ENCODE results near the gene FSTL4.

The FSTL4 gene

GRCh38 chr5:133520991-133521706, 91.2 kb downstream of the FSTL4 start:
- no peaks in the 10 kb centered on the region for H3K9me3 ChIP-seq (ENCODE audit: control insufficient read depth in 2 of 2, low read length in 2 of 2)
- H3K9ac ChIP-seq (ENCODE audit: low read length in 2 of 2), result no peak overlapping the region
- no peaks in the 10 kb centered on the region for H3K4me1 ChIP-seq (ENCODE audit: control insufficient read depth, insufficient read depth, low read length)
- no peak overlapping the region for H3K4me3 ChIP-seq (ENCODE audit: low read length in 2 of 2)
- H3K27me3 ChIP-seq (ENCODE audit: control insufficient read depth in 1 of 2, insufficient read depth in 2 of 2, low read length in 2 of 2), result peaks cover 0 to 3% of the 10 kb centered on the region in 2 donors
- H3K27ac ChIP-seq (ENCODE audit: low read length), result no peak overlapping the region
- no peaks in the 10 kb centered on the region for H3K36me3 ChIP-seq (ENCODE audit: control insufficient read depth in 2 of 2, insufficient read depth in 2 of 2, low read length in 2 of 2)

GRCh38 chr5:133520062-133520461, 92.3 kb downstream of the FSTL4 start:
- Histone ChIP-seq H3K27me3 (ENCODE audit: control insufficient read depth in 1 of 2, insufficient read depth in 2 of 2, low read length in 2 of 2) (peaks cover 0 to 3% of the 10 kb centered on the region in 2 donors), H3K36me3 (ENCODE audit: control insufficient read depth in 2 of 2, insufficient read depth in 2 of 2, low read length in 2 of 2) (no peaks in the 10 kb centered on the region), H3K9ac (ENCODE audit: low read length in 2 of 2) (no peak overlapping the region), H3K9me3 (ENCODE audit: control insufficient read depth in 2 of 2, low read length in 2 of 2) (no peaks in the 10 kb centered on the region), H3K27ac (ENCODE audit: low read length) (no peak overlapping the region), H3K4me3 (ENCODE audit: low read length in 2 of 2) (no peak overlapping the region), H3K4me1 (ENCODE audit: control insufficient read depth, insufficient read depth, low read length) (no peaks in the 10 kb centered on the region)

GRCh38 chr5:133519191-133519590, 93.2 kb downstream of the FSTL4 start:
- H3K36me3 ChIP-seq (ENCODE audit: control insufficient read depth in 2 of 2, insufficient read depth in 2 of 2, low read length in 2 of 2), result no peaks in the 10 kb centered on the region
- no peaks in the 10 kb centered on the region for H3K9me3 ChIP-seq (ENCODE audit: control insufficient read depth in 2 of 2, low read length in 2 of 2)
- H3K4me3 ChIP-seq (ENCODE audit: low read length in 2 of 2), result no peak overlapping the region

GRCh38 chr5:133514456-133514855, 97.9 kb downstream of the FSTL4 start:
- H3K9ac ChIP-seq (ENCODE audit: low read length in 2 of 2), result no peak overlapping the region
- no peaks in the 10 kb centered on the region for H3K9me3 ChIP-seq (ENCODE audit: control insufficient read depth in 2 of 2, low read length in 2 of 2)
- H3K36me3 ChIP-seq (ENCODE audit: control insufficient read depth in 2 of 2, insufficient read depth in 2 of 2, low read length in 2 of 2), result no peaks in the 10 kb centered on the region
- no peak overlapping the region for H3K4me3 ChIP-seq (ENCODE audit: low read length in 2 of 2)
- H3K4me1 ChIP-seq (ENCODE audit: control insufficient read depth, insufficient read depth, low read length), result no peaks in the 10 kb centered on the region
- H3K27ac ChIP-seq (ENCODE audit: low read length), result no peak overlapping the region
- H3K27me3 ChIP-seq (ENCODE audit: control insufficient read depth in 1 of 2, insufficient read depth in 2 of 2, low read length in 2 of 2), result peaks cover 0 to 4% of the 10 kb centered on the region in 2 donors

More at GRCh38 chr5:133519191-133519590, 93.2 kb downstream of the FSTL4 start:
- H3K27me3 ChIP-seq (ENCODE audit: control insufficient read depth in 1 of 2, insufficient read depth in 2 of 2, low read length in 2 of 2), result peaks cover 0 to 3% of the 10 kb centered on the region in 2 donors
- no peak overlapping the region for H3K9ac ChIP-seq (ENCODE audit: low read length in 2 of 2)
- H3K27ac ChIP-seq (ENCODE audit: low read length), result no peak overlapping the region
- H3K4me1 ChIP-seq (ENCODE audit: control insufficient read depth, insufficient read depth, low read length), result no peaks in the 10 kb centered on the region

GRCh38 chr5:133512896-133513295, 99.4 kb downstream of the FSTL4 start:
- no peak overlapping the region for H3K4me3 ChIP-seq (ENCODE audit: low read length in 2 of 2)
- no peaks in the 10 kb centered on the region for H3K36me3 ChIP-seq (ENCODE audit: control insufficient read depth in 2 of 2, insufficient read depth in 2 of 2, low read length in 2 of 2)
- H3K4me1 ChIP-seq (ENCODE audit: control insufficient read depth, insufficient read depth, low read length), result no peaks in the 10 kb centered on the region
- no peak overlapping the region for H3K9ac ChIP-seq (ENCODE audit: low read length in 2 of 2)
- H3K9me3 ChIP-seq (ENCODE audit: control insufficient read depth in 2 of 2, low read length in 2 of 2), result no peaks in the 10 kb centered on the region
- H3K27ac ChIP-seq (ENCODE audit: low read length), result no peak overlapping the region
- H3K27me3 ChIP-seq (ENCODE audit: control insufficient read depth in 1 of 2, insufficient read depth in 2 of 2, low read length in 2 of 2), result peaks cover 0 to 4% of the 10 kb centered on the region in 2 donors

- Histone ChIP-seq H3K9me3 (ENCODE audit: control insufficient read depth in 2 of 2, low read length in 2 of 2) (no peaks in the 10 kb centered on the region), H3K4me3 (ENCODE audit: low read length in 2 of 2) (no peak overlapping the region), H3K36me3 (ENCODE audit: control insufficient read depth in 2 of 2, insufficient read depth in 2 of 2, low read length in 2 of 2) (no peaks in the 10 kb centered on the region), H3K27ac (ENCODE audit: low read length) (no peak overlapping the region), H3K27me3 (ENCODE audit: control insufficient read depth in 1 of 2, insufficient read depth in 2 of 2, low read length in 2 of 2) (peaks cover 0 to 4% of the 10 kb centered on the region in 2 donors), H3K4me1 (ENCODE audit: control insufficient read depth, insufficient read depth, low read length) (no peaks in the 10 kb centered on the region), H3K9ac (ENCODE audit: low read length in 2 of 2) (no peak overlapping the region)
Observed at GRCh38 chr5:133511653-133512235, 100.6 kb downstream of the FSTL4 start.

- Histone ChIP-seq H3K9me3 (ENCODE audit: control insufficient read depth in 2 of 2, low read length in 2 of 2) (no peaks in the 10 kb centered on the region), H3K36me3 (ENCODE audit: control insufficient read depth in 2 of 2, insufficient read depth in 2 of 2, low read length in 2 of 2) (no peaks in the 10 kb centered on the region), H3K4me1 (ENCODE audit: control insufficient read depth, insufficient read depth, low read length) (no peaks in the 10 kb centered on the region), H3K9ac (ENCODE audit: low read length in 2 of 2) (no peak overlapping the region), H3K27ac (ENCODE audit: low read length) (no peak overlapping the region), H3K4me3 (ENCODE audit: low read length in 2 of 2) (no peak overlapping the region), H3K27me3 (ENCODE audit: control insufficient read depth in 1 of 2, insufficient read depth in 2 of 2, low read length in 2 of 2) (peaks cover 0 to 4% of the 10 kb centered on the region in 2 donors)
Observed at GRCh38 chr5:133510634-133511262, 101.6 kb downstream of the FSTL4 start.

GRCh38 chr5:133509742-133510079, 102.6 kb downstream of the FSTL4 start:
- H3K36me3 ChIP-seq (ENCODE audit: control insufficient read depth in 2 of 2, insufficient read depth in 2 of 2, low read length in 2 of 2), result no peaks in the 10 kb centered on the region
- H3K9ac ChIP-seq (ENCODE audit: low read length in 2 of 2), result no peak overlapping the region
- no peaks in the 10 kb centered on the region for H3K4me1 ChIP-seq (ENCODE audit: control insufficient read depth, insufficient read depth, low read length)
- H3K9me3 ChIP-seq (ENCODE audit: control insufficient read depth in 2 of 2, low read length in 2 of 2), result no peaks in the 10 kb centered on the region
- peaks cover 0 to 4% of the 10 kb centered on the region in 2 donors for H3K27me3 ChIP-seq (ENCODE audit: control insufficient read depth in 1 of 2, insufficient read depth in 2 of 2, low read length in 2 of 2)
- H3K4me3 ChIP-seq (ENCODE audit: low read length in 2 of 2), result no peak overlapping the region
- no peak overlapping the region for H3K27ac ChIP-seq (ENCODE audit: low read length)

GRCh38 chr5:133508845-133509741, 103.2 kb downstream of the FSTL4 start:
- no peaks in the 10 kb centered on the region for H3K36me3 ChIP-seq (ENCODE audit: control insufficient read depth in 2 of 2, insufficient read depth in 2 of 2, low read length in 2 of 2)
- H3K27me3 ChIP-seq (ENCODE audit: control insufficient read depth in 1 of 2, insufficient read depth in 2 of 2, low read length in 2 of 2), result peaks cover 0 to 4% of the 10 kb centered on the region in 2 donors
- no peaks in the 10 kb centered on the region for H3K4me1 ChIP-seq (ENCODE audit: control insufficient read depth, insufficient read depth, low read length)
- H3K4me3 ChIP-seq (ENCODE audit: low read length in 2 of 2), result no peak overlapping the region
- H3K9ac ChIP-seq (ENCODE audit: low read length in 2 of 2), result no peak overlapping the region
- no peaks in the 10 kb centered on the region for H3K9me3 ChIP-seq (ENCODE audit: control insufficient read depth in 2 of 2, low read length in 2 of 2)
- no peak overlapping the region for H3K27ac ChIP-seq (ENCODE audit: low read length)

- Histone ChIP-seq H3K27me3 (ENCODE audit: control insufficient read depth in 1 of 2, insufficient read depth in 2 of 2, low read length in 2 of 2) (peaks cover 0 to 4% of the 10 kb centered on the region in 2 donors), H3K9me3 (ENCODE audit: control insufficient read depth in 2 of 2, low read length in 2 of 2) (no peaks in the 10 kb centered on the region), H3K9ac (ENCODE audit: low read length in 2 of 2) (no peak overlapping the region), H3K36me3 (ENCODE audit: control insufficient read depth in 2 of 2, insufficient read depth in 2 of 2, low read length in 2 of 2) (no peaks in the 10 kb centered on the region), H3K4me3 (ENCODE audit: low read length in 2 of 2) (no peak overlapping the region), H3K4me1 (ENCODE audit: control insufficient read depth, insufficient read depth, low read length) (no peaks in the 10 kb centered on the region), H3K27ac (ENCODE audit: low read length) (no peak overlapping the region)
Observed at GRCh38 chr5:133508331-133508730, 104.0 kb downstream of the FSTL4 start.

Measured in stomach smooth muscle (tissue), 2 donors.